Lung (tissue), 12 donors: ENCODE results near the gene EEF1AKMT4. TPM values are rescaled to one million over a fixed set of nuclear protein-coding genes. Genes with fewer than 3 reads are reported as not detected.

ENCODE experiments used
- ATAC-seq: fragments of 200-7000 bp; cut with Tn5 transposase; one replicate; pipeline ENCODE4 v1.9.1; 2020; ENCODE audit warnings: moderate number of reproducible peaks; ENCODE audit not compliant: insufficient read depth, low FRiP score
- DNase-seq, 3 donors: peaks; one replicate each; pipeline ENCODE4 v3.0.0-alpha.2; 2013 to 2017
- H3K27ac ChIP-seq, 2 donors: one replicate each; pipeline ENCODE4 v1.5.1; 2013; ENCODE audit warnings: mild to moderate bottlenecking in 2 of 2, moderate library complexity in 2 of 2, control low read depth in 1 of 2, inconsistent platforms in 1 of 2, low read depth in 1 of 2, low read length in 1 of 2
- H3K27me3 ChIP-seq, 3 donors: one replicate each; pipeline ENCODE4 v1.5.1; 2013; ENCODE audit warnings: low read length in 2 of 3; ENCODE audit not compliant: control insufficient read depth in 3 of 3, insufficient read depth in 3 of 3
- H3K36me3 ChIP-seq, 4 donors: one replicate each; pipeline ENCODE4 v1.5.1; 2013; ENCODE audit warnings: low read length in 4 of 4, mild to moderate bottlenecking in 1 of 4, moderate library complexity in 1 of 4; ENCODE audit not compliant: control insufficient read depth in 4 of 4, insufficient read depth in 4 of 4
- H3K4me1 ChIP-seq, 5 donors: one replicate each; pipeline ENCODE4 v1.5.1; 2013; ENCODE audit warnings: low read length in 5 of 5, mild to moderate bottlenecking in 2 of 5, moderate library complexity in 1 of 5; ENCODE audit not compliant: control insufficient read depth in 5 of 5, insufficient read depth in 5 of 5
- H3K4me3 ChIP-seq: one replicate; pipeline ENCODE4 v1.5.1; 2013; ENCODE audit warnings: mild to moderate bottlenecking, control low read depth, moderate library complexity
- H3K9ac ChIP-seq, 2 donors: one replicate each; pipeline ENCODE4 v1.5.1; 2013; ENCODE audit warnings: low read length in 2 of 2, control low read depth in 1 of 2; ENCODE audit not compliant: insufficient read depth in 1 of 2
- H3K9me3 ChIP-seq, 4 donors: one replicate each; pipeline ENCODE4 v1.5.1; 2013; ENCODE audit warnings: low read length in 3 of 4, mild to moderate bottlenecking in 1 of 4, moderate library complexity in 1 of 4; ENCODE audit not compliant: control insufficient read depth in 4 of 4, insufficient read depth in 3 of 4
- WGBS, 2 donors: extraction: QIAGEN DNeasy Blood & Tissue Kit; methylation state at CpG; one replicate each; pipeline ENCODE4 v1.1.7; 2013; 5-methylcytosine and 5-hydroxymethylcytosine counted together
- polyA plus RNA-seq, 2 donors: library from polyadenylated mRNA; stranded (reverse); fragments of 200-250 nt; gene quantifications; one replicate each; pipeline ENCODE4 v1.2.1, GENCODE V29; 2013
- total RNA-seq, 2 donors: library from RNA; depleted of rRNA in 1 of 2; stranded (reverse); fragments of >200 nt in 1 of 2; gene quantifications; one replicate each; pipeline ENCODE4 v1.2.1, GENCODE V29; 2014 to 2021
- TF ChIP-seq, protein P1 (sequence below): IDR thresholded peaks from 2 replicates; pipeline ENCODE4 v1.5.1; 2012; ENCODE audit warnings: mild to moderate bottlenecking; ENCODE audit errors: control extremely low read depth, extremely low read depth
- donor health status: control.
- donor health status: control.
- donor health status: Bipolar disorder and iron deficiency.
- donor health status: healthy.
- donor health status: DM: yes; HTN: yes; CAD: no.

Gene EEF1AKMT4
- total and polyA plus RNA-seq, 4 donors, result 2.3 to 12.2 (median 4.9) TPM

- no peak for ATAC-seq
- Histone ChIP-seq H3K36me3 (no peaks in the 10 kb centered on the region), H3K4me1 (no peaks in the 10 kb centered on the region), H3K27ac (no peak overlapping the region), H3K27me3 (peaks cover 0 to 19% (median 18%) of the 10 kb centered on the region in 3 donors), H3K9ac (no peak overlapping the region), H3K4me3 (no peak overlapping the region), H3K9me3 (peaks cover 0 to 2% (median 0%) of the 10 kb centered on the region in 4 donors)
- TF ChIP-seq, protein P1, sequence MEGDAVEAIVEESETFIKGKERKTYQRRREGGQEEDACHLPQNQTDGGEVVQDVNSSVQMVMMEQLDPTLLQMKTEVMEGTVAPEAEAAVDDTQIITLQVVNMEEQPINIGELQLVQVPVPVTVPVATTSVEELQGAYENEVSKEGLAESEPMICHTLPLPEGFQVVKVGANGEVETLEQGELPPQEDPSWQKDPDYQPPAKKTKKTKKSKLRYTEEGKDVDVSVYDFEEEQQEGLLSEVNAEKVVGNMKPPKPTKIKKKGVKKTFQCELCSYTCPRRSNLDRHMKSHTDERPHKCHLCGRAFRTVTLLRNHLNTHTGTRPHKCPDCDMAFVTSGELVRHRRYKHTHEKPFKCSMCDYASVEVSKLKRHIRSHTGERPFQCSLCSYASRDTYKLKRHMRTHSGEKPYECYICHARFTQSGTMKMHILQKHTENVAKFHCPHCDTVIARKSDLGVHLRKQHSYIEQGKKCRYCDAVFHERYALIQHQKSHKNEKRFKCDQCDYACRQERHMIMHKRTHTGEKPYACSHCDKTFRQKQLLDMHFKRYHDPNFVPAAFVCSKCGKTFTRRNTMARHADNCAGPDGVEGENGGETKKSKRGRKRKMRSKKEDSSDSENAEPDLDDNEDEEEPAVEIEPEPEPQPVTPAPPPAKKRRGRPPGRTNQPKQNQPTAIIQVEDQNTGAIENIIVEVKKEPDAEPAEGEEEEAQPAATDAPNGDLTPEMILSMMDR, result no peak
- no peak for DNase-seq
- 62 to 75% methylated on average over 14 of the region's 14 CpGs for WGBS, 2 donors
Measured at GRCh38 chr3:184236033-184236410, 13.4 kb upstream of the EEF1AKMT4 start.

DNA sequence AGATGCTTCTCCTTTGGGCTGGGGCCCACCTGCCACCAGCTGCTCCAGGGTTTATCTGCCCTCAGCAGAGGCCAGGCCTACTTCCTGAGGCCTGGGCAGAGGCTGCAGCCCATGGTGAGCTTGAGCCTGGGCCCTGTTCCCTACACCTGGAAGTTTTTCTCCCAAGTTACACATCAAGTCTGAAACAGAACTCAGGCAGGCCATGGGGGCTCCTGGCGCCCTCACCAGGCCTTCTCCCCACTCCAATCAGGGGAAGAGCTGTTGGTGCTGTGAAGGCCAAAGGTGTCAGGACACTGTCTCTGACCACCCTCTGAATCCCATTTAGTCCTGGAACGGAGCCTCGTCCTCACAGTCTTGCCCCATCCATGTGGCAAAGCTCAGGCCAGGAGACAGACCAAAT lies 12.8 kb upstream of the EEF1AKMT4 start:
- ATAC-seq (no peak), DNase-seq (no peak)
- TF ChIP-seq, protein P1, result no peak
- Histone ChIP-seq H3K9ac (no peak overlapping the region), H3K27ac (no peak overlapping the region), H3K36me3 (no peaks in the 10 kb centered on the region), H3K27me3 (peaks cover 0 to 13% (median 12%) of the 10 kb centered on the region in 3 donors), H3K4me3 (no peak overlapping the region), H3K9me3 (peaks cover 0 to 2% (median 0%) of the 10 kb centered on the region in 4 donors), H3K4me1 (peaks cover 0 to 4% (median 0%) of the 10 kb centered on the region in 5 donors)
- WGBS, 2 donors, result 77 to 80% methylated on average over 2 to 3 of the region's 3 CpGs

DNA sequence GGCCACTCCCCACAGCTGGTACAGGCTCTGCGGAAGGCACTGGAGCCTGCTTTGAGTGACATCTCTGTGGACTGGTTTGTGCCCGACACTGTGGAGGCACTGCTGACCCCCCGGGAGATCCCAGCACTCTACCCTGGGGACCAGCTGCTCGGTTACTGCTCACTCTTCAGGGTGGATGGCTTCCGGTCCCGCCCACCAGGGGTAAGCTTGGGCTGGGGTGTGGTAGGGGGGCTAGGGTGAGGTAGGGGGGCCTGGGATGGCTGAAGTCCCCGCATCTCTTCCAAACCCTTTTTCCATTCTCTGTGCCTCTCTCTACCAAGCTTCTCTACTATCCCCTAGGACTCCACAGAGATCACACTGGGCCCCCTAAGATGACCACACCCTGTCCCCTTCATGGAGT lies 12.3 kb upstream of the EEF1AKMT4 start:
- H3K4me1 ChIP-seq, result peaks cover 0 to 7% (median 0%) of the 10 kb centered on the region in 5 donors
- ATAC-seq (no peak), DNase-seq (no peak)
- H3K4me3 ChIP-seq, result no peak overlapping the region
- H3K9me3 ChIP-seq, result peaks cover 0 to 2% (median 0%) of the 10 kb centered on the region in 4 donors
- H3K27me3 ChIP-seq, result peaks cover 0 to 7% (median 7%) of the 10 kb centered on the region in 3 donors
- no peak overlapping the region for H3K27ac ChIP-seq
- no peak overlapping the region for H3K9ac ChIP-seq
- TF ChIP-seq, protein P1, result no peak
- no peaks in the 10 kb centered on the region for H3K36me3 ChIP-seq
- WGBS, 2 donors, result 78 to 88% methylated on average over 7 of the region's 7 CpGs

- no peak for ATAC-seq
- WGBS, 2 donors, result 23 to 33% methylated on average over 1 of the region's 1 CpG
- Histone ChIP-seq H3K4me3 (no peak overlapping the region), H3K9me3 (peaks cover 0 to under 1% (median 0%) of the 10 kb centered on the region in 4 donors), H3K36me3 (peaks cover 0 to 5% (median 1%) of the 10 kb centered on the region in 4 donors), H3K9ac (no peak overlapping the region), H3K27ac (no peak overlapping the region), H3K27me3 (peaks cover 0 to 3% (median 2%) of the 10 kb centered on the region in 3 donors), H3K4me1 (peaks cover 0 to 7% (median 0%) of the 10 kb centered on the region in 5 donors)
- TF ChIP-seq, protein P1, result no peak
- DNase-seq, result no peak
Measured at GRCh38 chr3:184237807-184238206, 11.7 kb upstream of the EEF1AKMT4 start.
